LoVo (cell line): ENCODE results near the gene KCNK15.
"Not testable (repeated sequence)": the region's sequence is repeated elsewhere in the genome, so short reads cannot be mapped to it uniquely, and the experiment has no call there.

Experiments
- DNase-seq: peaks from one replicate; pipeline ENCODE4 v3.0.0-alpha.2; 2016; ENCODE audit warnings: low spot score

Gene KCNK15

GRCh38 chr20:44745598-44746366 is at the start of gene KCNK15:
Gene KCNK15 (plus strand): TSS chr20:44745865. CDS start chr20:44745911, 46 bp downstream.
- DNase-seq: no peak

- DNase-seq: no peak
These were observed 49.4 kb upstream of the KCNK15 start for GRCh38 chr20:44696315-44696714.

- DNase-seq: not testable (repeated sequence)
These were observed 48.6 kb upstream of the KCNK15 start for GRCh38 chr20:44697041-44697440.

- no peak for DNase-seq
These were observed 47.3 kb upstream of the KCNK15 start for GRCh38 chr20:44698351-44698750.

GRCh38 chr20:44700306-44700705 is 45.4 kb upstream of the KCNK15 start:
- no peak for DNase-seq

GRCh38 chr20:44701118-44701857 is 44.4 kb upstream of the KCNK15 start:
- no peak for DNase-seq

- DNase-seq: no peak
These were observed 43.8 kb upstream of the KCNK15 start for GRCh38 chr20:44701858-44702256.

GRCh38 chr20:44702776-44703175 is 42.9 kb upstream of the KCNK15 start:
- no peak for DNase-seq

GRCh38 chr20:44703183-44703925 is 42.3 kb upstream of the KCNK15 start:
- DNase-seq: no peak

- no peak for DNase-seq
These were observed 41.6 kb upstream of the KCNK15 start for GRCh38 chr20:44703956-44704488.

GRCh38 chr20:44704551-44704971 is 41.1 kb upstream of the KCNK15 start:
- DNase-seq: no peak

GRCh38 chr20:44705364-44706094 is 40.1 kb upstream of the KCNK15 start:
- DNase-seq: no peak

GRCh38 chr20:44706301-44707017 is 39.2 kb upstream of the KCNK15 start:
- DNase-seq: no peak

GRCh38 chr20:44707018-44707579 is 38.6 kb upstream of the KCNK15 start:
- no peak for DNase-seq

GRCh38 chr20:44709380-44709779 is 36.3 kb upstream of the KCNK15 start:
- DNase-seq: no peak

- DNase-seq: no peak
These were observed 35.9 kb upstream of the KCNK15 start for GRCh38 chr20:44709797-44710196.

- DNase-seq: no peak
These were observed 34.4 kb upstream of the KCNK15 start for GRCh38 chr20:44711237-44711636.

GRCh38 chr20:44714102-44714700 is 31.5 kb upstream of the KCNK15 start:
- DNase-seq: no peak

- DNase-seq: peak; percentile 86
These were observed 30.8 kb upstream of the KCNK15 start, which contains the start of gene CCN5 for GRCh38 chr20:44714701-44715498. Gene CCN5 (plus strand): TSS chr20:44715369. CDS start chr20:44715391, 22 bp downstream.
